ENCODE results near the gene WWOX. TPM values are rescaled to one million over a fixed set of nuclear protein-coding genes. Genes with fewer than 3 reads are reported as not detected.
A peak's percentile ranks its signal among the peaks of the same experiment; 100 is the strongest.

WWOX gene
- total and polyA plus RNA-seq, 4 donors: 5.4 to 61.5 (median 18.4) TPM

- peaks cover 0 to 59% (median 14%) of the 10 kb centered on the region in 5 donors for H3K4me1 ChIP-seq (ENCODE audit: control insufficient read depth in 5 of 5, insufficient read depth in 5 of 5, low read length in 5 of 5)
- H3K27me3 ChIP-seq (ENCODE audit: control insufficient read depth in 3 of 3, insufficient read depth in 3 of 3, low read length in 2 of 3): no peaks in the 10 kb centered on the region
- H3K36me3 ChIP-seq (ENCODE audit: control insufficient read depth in 4 of 4, insufficient read depth in 4 of 4, low read length in 4 of 4): no peaks in the 10 kb centered on the region
- WGBS, 2 donors: 83 to 89% methylated on average over 8 of the region's 8 CpGs
- DNase-seq (peak in 2 of 3 donors; percentile 62 to 70), ATAC-seq (ENCODE audit: insufficient read depth, low FRiP score) (no peak)
- H3K27ac ChIP-seq (ENCODE audit: low read depth in 1 of 2, low read length in 1 of 2): no peak overlapping the region
- peak overlapping the region in 1 of 2 donors; percentile 34 for H3K9ac ChIP-seq (ENCODE audit: insufficient read depth in 1 of 2, low read length in 2 of 2)
- H3K9me3 ChIP-seq (ENCODE audit: control insufficient read depth in 4 of 4, insufficient read depth in 3 of 4, low read length in 3 of 4): no peaks in the 10 kb centered on the region
- H3K4me3 ChIP-seq: no peak overlapping the region
- no peak for TF ChIP-seq CTCF (IDR thresholded peaks at IDR 0.05; ENCODE audit: control extremely low read depth, extremely low read depth)
Measured at GRCh38 chr16:78218856-78219651, 119.6 kb downstream of the WWOX start.

- Histone ChIP-seq H3K4me3 (no peak overlapping the region), H3K4me1 (ENCODE audit: control insufficient read depth in 5 of 5, insufficient read depth in 5 of 5, low read length in 5 of 5) (peaks cover 0 to 65% (median 14%) of the 10 kb centered on the region in 5 donors), H3K9me3 (ENCODE audit: control insufficient read depth in 4 of 4, insufficient read depth in 3 of 4, low read length in 3 of 4) (no peaks in the 10 kb centered on the region), H3K27me3 (ENCODE audit: control insufficient read depth in 3 of 3, insufficient read depth in 3 of 3, low read length in 2 of 3) (no peaks in the 10 kb centered on the region), H3K27ac (ENCODE audit: low read depth in 1 of 2, low read length in 1 of 2) (no peak overlapping the region), H3K9ac (ENCODE audit: insufficient read depth in 1 of 2, low read length in 2 of 2) (no peak overlapping the region), H3K36me3 (ENCODE audit: control insufficient read depth in 4 of 4, insufficient read depth in 4 of 4, low read length in 4 of 4) (no peaks in the 10 kb centered on the region)
- WGBS, 2 donors: 97 to 98% methylated on average over 2 of the region's 2 CpGs
- TF ChIP-seq CTCF (IDR thresholded peaks at IDR 0.05; ENCODE audit: control extremely low read depth, extremely low read depth): no peak
- ATAC-seq (ENCODE audit: insufficient read depth, low FRiP score): no peak
- DNase-seq: no peak
Measured at GRCh38 chr16:78220571-78220970, 121.1 kb downstream of the WWOX start.

GRCh38 chr16:78221892-78222291, 122.4 kb downstream of the WWOX start:
- DNase-seq: peak in 2 of 3 donors; percentile 54 to 64
- peaks cover 0 to 76% (median 18%) of the 10 kb centered on the region in 5 donors for H3K4me1 ChIP-seq (ENCODE audit: control insufficient read depth in 5 of 5, insufficient read depth in 5 of 5, low read length in 5 of 5)
- H3K4me3 ChIP-seq: no peak overlapping the region
- H3K9ac ChIP-seq (ENCODE audit: insufficient read depth in 1 of 2, low read length in 2 of 2): peak overlapping the region in 1 of 2 donors; percentile 1
- H3K27ac ChIP-seq (ENCODE audit: low read depth in 1 of 2, low read length in 1 of 2): no peak overlapping the region
- no peaks in the 10 kb centered on the region for H3K36me3 ChIP-seq (ENCODE audit: control insufficient read depth in 4 of 4, insufficient read depth in 4 of 4, low read length in 4 of 4)
- H3K27me3 ChIP-seq (ENCODE audit: control insufficient read depth in 3 of 3, insufficient read depth in 3 of 3, low read length in 2 of 3): no peaks in the 10 kb centered on the region
- no peak for ATAC-seq (ENCODE audit: insufficient read depth, low FRiP score)
- no peak for TF ChIP-seq CTCF (IDR thresholded peaks at IDR 0.05; ENCODE audit: control extremely low read depth, extremely low read depth)
- no peaks in the 10 kb centered on the region for H3K9me3 ChIP-seq (ENCODE audit: control insufficient read depth in 4 of 4, insufficient read depth in 3 of 4, low read length in 3 of 4)
- 62 to 73% methylated on average over 6 of the region's 6 CpGs for WGBS, 2 donors
